ENCODE data around the gene TEX11. TPM values are rescaled to one million over a fixed set of nuclear protein-coding genes. Genes with fewer than 3 reads are reported as not detected.
"Not testable (repeated sequence)": the region's sequence is repeated elsewhere in the genome, so short reads cannot be mapped to it uniquely, and the experiment has no call there.

The TEX11 gene
- total and polyA plus RNA-seq, 2 donors (not counting 1 experiment from before 2014, with no cell fraction given): not detected

- Histone ChIP-seq H3K36me3 (ENCODE audit: control insufficient read depth, insufficient read depth, low read length) (no peaks in the 10 kb centered on the region), H3K4me2 (ENCODE audit: extremely low read depth, insufficient read depth, low read length) (no peak overlapping the region), H3K9ac (ENCODE audit: insufficient read depth, low read length) (no peak overlapping the region), H3K27me3 (ENCODE audit: control insufficient read depth, insufficient read depth, low read length) (no peaks in the 10 kb centered on the region), H4K20me1 (ENCODE audit: control insufficient read depth, extremely low read depth, insufficient read depth, low read length) (no peaks in the 10 kb centered on the region), H3K9me3 (ENCODE audit: control insufficient read depth, insufficient read depth, low read depth, low read length) (no peaks in the 10 kb centered on the region), H3K4me3 (replicated peaks in 1 of 4; ENCODE audit: control extremely low read depth in 1 of 4, insufficient read depth in 1 of 4, low read depth in 3 of 4, low read length in 4 of 4) (no peak overlapping the region), H3K4me1 (ENCODE audit: control insufficient read depth, extremely low read depth, insufficient read depth, low read length) (no peaks in the 10 kb centered on the region), H2AFZ (ENCODE audit: low read length) (no peak overlapping the region), H3K79me2 (ENCODE audit: control insufficient read depth, insufficient read depth, low read length) (no peaks in the 10 kb centered on the region), H3K27ac (ENCODE audit: insufficient read depth, low read length) (no peak overlapping the region)
- TF ChIP-seq CTCF (conservative IDR thresholded peaks at IDR 0.05 in 1 of 2, IDR thresholded peaks at IDR 0.05 in 1 of 2; ENCODE audit: low read depth in 1 of 2, low read length in 2 of 2) (no peak), EZH2 (IDR thresholded peaks at IDR 0.05; ENCODE audit: low read length, missing control alignments) (no peak)
- DNase-seq (ENCODE audit: low read depth in 2 of 2): no peak
These were observed 99.3 kb downstream of the TEX11 start for GRCh38 chrX:70808942-70809940.

GRCh38 chrX:70806081-70806480 is 102.4 kb downstream of the TEX11 start:
- H3K27ac ChIP-seq (ENCODE audit: insufficient read depth, low read length): no peak overlapping the region
- no peak overlapping the region for H3K9ac ChIP-seq (ENCODE audit: insufficient read depth, low read length)
- no peaks in the 10 kb centered on the region for H3K79me2 ChIP-seq (ENCODE audit: control insufficient read depth, insufficient read depth, low read length)
- no peaks in the 10 kb centered on the region for H3K9me3 ChIP-seq (ENCODE audit: control insufficient read depth, insufficient read depth, low read depth, low read length)
- H3K27me3 ChIP-seq (ENCODE audit: control insufficient read depth, insufficient read depth, low read length): no peaks in the 10 kb centered on the region
- no peaks in the 10 kb centered on the region for H3K4me1 ChIP-seq (ENCODE audit: control insufficient read depth, extremely low read depth, insufficient read depth, low read length)
- H3K4me2 ChIP-seq (ENCODE audit: extremely low read depth, insufficient read depth, low read length): no peak overlapping the region
- no peak overlapping the region for H2AFZ ChIP-seq (ENCODE audit: low read length)
- no peaks in the 10 kb centered on the region for H3K36me3 ChIP-seq (ENCODE audit: control insufficient read depth, insufficient read depth, low read length)
- TF ChIP-seq CTCF (conservative IDR thresholded peaks at IDR 0.05 in 1 of 2, IDR thresholded peaks at IDR 0.05 in 1 of 2; ENCODE audit: low read depth in 1 of 2, low read length in 2 of 2): no peak
- no peak for TF ChIP-seq EZH2 (IDR thresholded peaks at IDR 0.05; ENCODE audit: low read length, missing control alignments)
- no peaks in the 10 kb centered on the region for H4K20me1 ChIP-seq (ENCODE audit: control insufficient read depth, extremely low read depth, insufficient read depth, low read length)
- H3K4me3 ChIP-seq (replicated peaks in 1 of 4; ENCODE audit: control extremely low read depth in 1 of 4, insufficient read depth in 1 of 4, low read depth in 3 of 4, low read length in 4 of 4): no peak overlapping the region
- no peak for DNase-seq (ENCODE audit: low read depth in 2 of 2)

GRCh38 chrX:70796742-70797141 is 111.8 kb downstream of the TEX11 start:
- H3K4me3 ChIP-seq (replicated peaks in 1 of 4; ENCODE audit: control extremely low read depth in 1 of 4, insufficient read depth in 1 of 4, low read depth in 3 of 4, low read length in 4 of 4); H3K4me1 ChIP-seq (ENCODE audit: control insufficient read depth, extremely low read depth, insufficient read depth, low read length); H3K27me3 ChIP-seq (ENCODE audit: control insufficient read depth, insufficient read depth, low read length); H3K4me2 ChIP-seq (ENCODE audit: extremely low read depth, insufficient read depth, low read length); H3K36me3 ChIP-seq (ENCODE audit: control insufficient read depth, insufficient read depth, low read length); H3K27ac ChIP-seq (ENCODE audit: insufficient read depth, low read length); DNase-seq (ENCODE audit: low read depth in 2 of 2); H3K79me2 ChIP-seq (ENCODE audit: control insufficient read depth, insufficient read depth, low read length); H3K9me3 ChIP-seq (ENCODE audit: control insufficient read depth, insufficient read depth, low read depth, low read length); H2AFZ ChIP-seq (ENCODE audit: low read length); H3K9ac ChIP-seq (ENCODE audit: insufficient read depth, low read length); H4K20me1 ChIP-seq (ENCODE audit: control insufficient read depth, extremely low read depth, insufficient read depth, low read length): not testable (repeated sequence)
